GM19467 (cell line): Measurements from ENCODE around the gene KRT7.

Experiments
- ATAC-seq: cut with Tn5 transposase; IDR thresholded peaks from one replicate; pipeline ENCODE4 v1.9.1; 2021; ENCODE audit warnings: mild to moderate bottlenecking, moderate library complexity; ENCODE audit not compliant: unreplicated experiment

Gene KRT7

GRCh38 chr12:52199294-52199919 lies 33.6 kb upstream of the KRT7 start:
- ATAC-seq: no peak

GRCh38 chr12:52200086-52200780 lies 32.8 kb upstream of the KRT7 start:
- no peak for ATAC-seq

- no peak for ATAC-seq
These were observed 32.1 kb upstream of the KRT7 start for GRCh38 chr12:52200781-52201450.

- ATAC-seq: no peak
These were observed 31.6 kb upstream of the KRT7 start for GRCh38 chr12:52201451-52201839.

GRCh38 chr12:52202361-52203078 lies 30.5 kb upstream of the KRT7 start:
- no peak for ATAC-seq

GRCh38 chr12:52203079-52203921 lies 29.7 kb upstream of the KRT7 start:
- no peak for ATAC-seq

GRCh38 chr12:52204095-52204930 lies 28.7 kb upstream of the KRT7 start:
- ATAC-seq: no peak

GRCh38 chr12:52204931-52205505 lies 28.0 kb upstream of the KRT7 start:
- ATAC-seq: no peak

- no peak for ATAC-seq
These were observed 27.3 kb upstream of the KRT7 start for GRCh38 chr12:52205612-52206303.

- no peak for ATAC-seq
These were observed 26.6 kb upstream of the KRT7 start for GRCh38 chr12:52206304-52207040.

- ATAC-seq: no peak
These were observed 25.9 kb upstream of the KRT7 start for GRCh38 chr12:52207106-52207505.

GRCh38 chr12:52207895-52208294 lies 25.1 kb upstream of the KRT7 start:
- ATAC-seq: no peak

GRCh38 chr12:52208424-52209165 lies 24.4 kb upstream of the KRT7 start:
- ATAC-seq: no peak

- ATAC-seq: no peak
These were observed 23.7 kb upstream of the KRT7 start for GRCh38 chr12:52209321-52209720.

- ATAC-seq: no peak
These were observed 22.7 kb upstream of the KRT7 start for GRCh38 chr12:52210186-52210924.

GRCh38 chr12:52210925-52211650 lies 22.0 kb upstream of the KRT7 start:
- no peak for ATAC-seq
